Neuron (in vitro differentiated cells): ENCODE results near the gene SLC2A6.

Source experiments
- H2AFZ ChIP-seq: one replicate; pipeline ENCODE4 v1.6.1; 2013; ENCODE audit warnings: low read depth, mild to moderate bottlenecking, inconsistent platforms, low read length, moderate library complexity
- H3K27me3 ChIP-seq: one replicate; pipeline ENCODE4 v1.6.1; 2013; ENCODE audit warnings: low read length; ENCODE audit not compliant: insufficient read depth
- H3K36me3 ChIP-seq: one replicate; pipeline ENCODE4 v1.6.1; 2013; ENCODE audit warnings: low read length; ENCODE audit not compliant: insufficient read depth
- H3K4me1 ChIP-seq: one replicate; pipeline ENCODE4 v1.6.1; 2013; ENCODE audit warnings: low read length; ENCODE audit not compliant: insufficient read depth
- H3K4me3 ChIP-seq: 2 replicates; pipeline ENCODE4 v1.5.1; 2013; ENCODE audit warnings: mild to moderate bottlenecking, low read length, moderate library complexity
- H3K9me3 ChIP-seq: one replicate; pipeline ENCODE4 v1.6.1; 2013; ENCODE audit warnings: low read length

SLC2A6 gene

GRCh38 chr9:133499132-133499891 lies 20.4 kb upstream of the SLC2A6 start:
- Histone ChIP-seq H3K27me3 (no peaks in the 10 kb centered on the region), H3K36me3 (no peaks in the 10 kb centered on the region), H3K4me1 (no peaks in the 10 kb centered on the region), H2AFZ (no peak overlapping the region), H3K4me3 (no peak overlapping the region), H3K9me3 (peaks cover 2% of the 10 kb centered on the region)

- Histone ChIP-seq H3K4me3 (no peak overlapping the region), H3K4me1 (peaks cover 6% of the 10 kb centered on the region), H3K9me3 (peaks cover 2% of the 10 kb centered on the region), H3K27me3 (no peaks in the 10 kb centered on the region), H3K36me3 (no peaks in the 10 kb centered on the region), H2AFZ (no peak overlapping the region)
Observed at GRCh38 chr9:133496861-133497842, 18.3 kb upstream of the SLC2A6 start.

GRCh38 chr9:133495327-133496293 lies 16.7 kb upstream of the SLC2A6 start:
- Histone ChIP-seq H3K27me3 (peaks cover 8% of the 10 kb centered on the region), H3K36me3 (no peaks in the 10 kb centered on the region), H3K9me3 (no peaks in the 10 kb centered on the region), H3K4me1 (peaks cover 6% of the 10 kb centered on the region), H3K4me3 (no peak overlapping the region), H2AFZ (no peak overlapping the region)

- Histone ChIP-seq H3K36me3 (no peaks in the 10 kb centered on the region), H3K27me3 (peaks cover 11% of the 10 kb centered on the region), H3K9me3 (peaks cover 2% of the 10 kb centered on the region), H2AFZ (no peak overlapping the region), H3K4me3 (no peak overlapping the region), H3K4me1 (peaks cover 6% of the 10 kb centered on the region)
Observed at GRCh38 chr9:133494636-133495326, 15.9 kb upstream of the SLC2A6 start.

GRCh38 chr9:133493845-133494540 lies 15.1 kb upstream of the SLC2A6 start:
- Histone ChIP-seq H3K9me3 (peaks cover 3% of the 10 kb centered on the region), H3K36me3 (no peaks in the 10 kb centered on the region), H3K4me1 (peaks cover 6% of the 10 kb centered on the region), H3K27me3 (peaks cover 15% of the 10 kb centered on the region), H2AFZ (no peak overlapping the region), H3K4me3 (no peak overlapping the region)

GRCh38 chr9:133493428-133493827 lies 14.5 kb upstream of the SLC2A6 start:
- no peaks in the 10 kb centered on the region for H3K36me3 ChIP-seq

GRCh38 chr9:133492061-133493021 lies 13.4 kb upstream of the SLC2A6 start:
- H3K9me3 ChIP-seq: peaks cover 3% of the 10 kb centered on the region

More at GRCh38 chr9:133493428-133493827, 14.5 kb upstream of the SLC2A6 start:
- H2AFZ ChIP-seq: no peak overlapping the region
- peaks cover 3% of the 10 kb centered on the region for H3K9me3 ChIP-seq
- peaks cover 19% of the 10 kb centered on the region for H3K27me3 ChIP-seq
- no peak overlapping the region for H3K4me3 ChIP-seq
- peaks cover 6% of the 10 kb centered on the region for H3K4me1 ChIP-seq

GRCh38 chr9:133491656-133491925 lies 12.7 kb upstream of the SLC2A6 start:
- Histone ChIP-seq H3K4me3 (no peak overlapping the region), H3K36me3 (no peaks in the 10 kb centered on the region), H3K9me3 (peaks cover 3% of the 10 kb centered on the region), H3K27me3 (peaks cover 19% of the 10 kb centered on the region), H3K4me1 (peaks cover 6% of the 10 kb centered on the region), H2AFZ (no peak overlapping the region)

More at GRCh38 chr9:133492061-133493021, 13.4 kb upstream of the SLC2A6 start:
- H3K36me3 ChIP-seq: no peaks in the 10 kb centered on the region
- peaks cover 6% of the 10 kb centered on the region for H3K4me1 ChIP-seq
- H2AFZ ChIP-seq: no peak overlapping the region
- no peak overlapping the region for H3K4me3 ChIP-seq
- peaks cover 19% of the 10 kb centered on the region for H3K27me3 ChIP-seq

- Histone ChIP-seq H3K27me3 (peaks cover 19% of the 10 kb centered on the region), H3K36me3 (no peaks in the 10 kb centered on the region), H3K4me3 (no peak overlapping the region), H3K4me1 (peaks cover 6% of the 10 kb centered on the region), H2AFZ (no peak overlapping the region), H3K9me3 (peaks cover 3% of the 10 kb centered on the region)
Observed at GRCh38 chr9:133490865-133491655, 12.2 kb upstream of the SLC2A6 start.

GRCh38 chr9:133490201-133490681 lies 11.3 kb upstream of the SLC2A6 start:
- Histone ChIP-seq H3K4me3 (no peak overlapping the region), H3K36me3 (no peaks in the 10 kb centered on the region), H2AFZ (no peak overlapping the region), H3K4me1 (peaks cover 6% of the 10 kb centered on the region), H3K9me3 (peaks cover 3% of the 10 kb centered on the region), H3K27me3 (peaks cover 19% of the 10 kb centered on the region)
